HG03103 (cell line): ENCODE results near the gene FOLR1.

Experiments
- ATAC-seq: cut with Tn5 transposase; IDR thresholded peaks from one replicate; pipeline ENCODE4 v1.9.1; 2021; ENCODE audit warnings: low read depth; ENCODE audit not compliant: unreplicated experiment

Gene FOLR1

DNA sequence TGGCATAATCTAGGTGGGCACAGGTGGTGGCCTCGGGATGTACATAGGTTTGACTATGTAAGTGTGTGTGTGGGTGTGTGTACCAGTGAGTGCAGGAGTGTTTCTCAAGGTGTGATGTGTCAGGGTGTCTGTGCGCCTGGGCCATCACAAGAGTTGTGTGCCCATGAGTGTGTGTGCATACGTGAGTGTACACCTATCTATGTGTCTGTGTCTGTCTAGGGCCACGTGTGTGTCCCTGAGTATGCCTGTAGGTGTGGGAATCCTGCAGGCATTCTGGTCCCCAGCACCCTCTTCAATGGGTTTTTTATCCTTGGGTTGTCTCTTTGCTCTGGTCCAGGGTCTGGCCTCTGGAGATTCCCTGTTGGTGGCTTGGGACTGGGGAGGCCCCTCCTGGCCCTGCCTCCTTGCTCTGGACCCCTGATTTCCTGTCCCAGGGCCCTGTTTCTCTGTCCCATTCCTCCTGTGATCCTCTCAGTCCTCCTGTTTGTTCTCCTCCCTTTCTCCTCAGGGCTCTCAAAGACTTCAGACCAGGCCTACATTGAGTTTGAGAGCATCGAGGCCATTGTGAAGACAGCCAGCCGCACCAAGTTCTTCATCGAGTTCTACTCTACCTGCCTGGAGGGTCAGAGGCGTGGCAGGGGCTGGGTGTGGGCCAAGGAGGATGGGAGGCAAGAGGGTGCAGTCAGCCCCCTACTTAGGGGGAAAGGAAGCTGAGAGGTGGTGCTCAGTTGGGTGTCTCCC, 42.0 kb downstream of the FOLR1 start:
- ATAC-seq = no peak

DNA sequence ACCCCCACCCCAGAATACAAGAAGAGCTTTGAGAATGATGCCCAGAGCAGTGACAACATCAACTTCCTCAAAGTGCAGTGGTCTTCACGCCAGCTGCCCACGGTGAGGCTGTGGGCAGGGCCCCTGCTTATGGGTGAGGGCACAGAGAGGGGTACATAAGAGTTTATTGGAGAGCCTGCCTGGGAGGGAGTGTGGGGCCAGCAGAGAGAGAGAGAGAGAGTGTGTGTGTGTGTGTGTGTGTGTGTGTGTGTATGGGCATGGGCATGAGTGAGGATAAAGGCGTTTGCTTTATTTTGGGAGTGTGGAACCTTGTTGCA, 42.5 kb downstream of the FOLR1 start:
- no peak for ATAC-seq

DNA sequence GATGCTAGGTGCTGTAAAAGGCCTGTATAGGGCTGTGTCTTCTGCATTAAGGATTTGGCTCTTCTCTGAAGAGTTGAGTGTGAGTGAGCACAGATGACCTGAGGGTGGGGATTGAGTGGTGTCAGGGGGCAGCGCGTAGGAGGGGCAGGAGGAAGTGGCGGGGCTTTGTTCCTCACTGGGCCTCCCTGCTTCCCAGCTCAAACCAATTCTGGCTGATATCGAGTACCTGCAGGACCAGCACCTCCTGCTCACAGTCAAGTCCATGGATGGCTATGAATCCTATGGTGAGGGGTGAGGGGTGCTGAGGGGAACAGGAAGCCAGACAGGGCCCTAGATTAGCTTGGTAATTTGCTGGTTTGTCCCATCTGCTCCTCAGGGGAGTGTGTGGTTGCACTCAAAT, 43.0 kb downstream of the FOLR1 start:
- ATAC-seq = no peak

DNA sequence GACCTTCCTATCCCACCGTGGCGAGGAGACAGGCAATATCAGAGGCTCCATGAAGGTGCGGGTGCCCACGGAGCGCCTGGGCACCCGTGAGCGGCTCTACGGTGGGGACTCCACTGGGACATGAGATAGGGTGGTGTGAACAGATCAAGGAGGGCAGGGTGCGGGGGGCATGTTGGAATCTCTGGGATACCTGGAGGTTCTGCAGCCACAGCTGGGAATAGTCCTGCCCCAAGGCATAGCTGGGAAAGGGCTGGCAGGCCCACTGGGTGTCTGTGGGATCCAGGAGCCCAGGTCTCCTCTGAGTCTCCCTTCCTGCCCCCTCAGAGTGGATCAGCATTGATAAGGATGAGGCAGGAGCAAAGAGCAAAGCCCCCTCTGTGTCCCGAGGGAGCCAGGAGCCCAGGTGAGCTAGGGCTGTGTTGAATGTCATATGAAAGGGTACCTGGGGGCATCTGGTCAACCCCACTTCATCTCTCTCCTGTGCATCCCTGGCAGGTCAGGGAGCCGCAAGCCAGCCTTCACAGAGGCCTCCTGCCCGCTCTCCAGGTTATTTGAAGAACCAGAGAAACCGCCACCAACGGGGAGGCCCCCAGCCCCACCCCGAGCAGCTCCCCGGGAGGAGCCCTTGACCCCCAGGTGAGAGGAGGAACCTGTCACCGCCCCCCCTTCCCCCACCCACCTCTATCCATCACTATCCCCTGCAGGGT, 43.6 kb downstream of the FOLR1 start:
- no peak for ATAC-seq

DNA sequence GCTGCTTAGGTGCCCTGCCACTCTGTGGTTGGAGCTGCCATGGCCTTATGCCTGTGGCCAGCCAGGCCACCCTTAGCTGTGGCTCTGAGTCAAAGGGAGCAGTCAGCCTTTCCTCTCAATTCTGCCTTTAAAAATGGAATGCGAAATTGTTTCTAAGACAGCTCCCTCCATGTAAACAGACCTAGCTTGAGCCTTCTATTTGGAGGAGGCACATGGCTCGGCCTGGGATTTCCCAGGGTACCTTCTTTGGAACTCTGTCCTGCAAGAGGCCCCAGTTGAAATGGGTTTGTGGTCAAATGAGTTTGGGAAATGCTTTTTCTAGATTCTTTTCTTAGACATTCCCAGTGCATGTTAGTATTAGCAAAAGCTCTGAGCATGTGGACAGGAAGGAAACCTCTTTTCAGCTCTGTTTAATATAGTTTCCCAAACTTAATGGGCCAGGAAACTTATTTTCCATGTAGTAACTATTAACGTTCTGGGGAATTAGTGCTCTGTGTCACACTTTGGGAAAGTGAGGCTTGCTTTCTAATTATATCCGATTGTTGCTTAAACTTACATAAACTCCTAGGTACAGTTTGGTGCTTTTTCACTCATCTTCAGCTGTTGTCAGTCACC, 44.2 kb downstream of the FOLR1 start:
- no peak for ATAC-seq

DNA sequence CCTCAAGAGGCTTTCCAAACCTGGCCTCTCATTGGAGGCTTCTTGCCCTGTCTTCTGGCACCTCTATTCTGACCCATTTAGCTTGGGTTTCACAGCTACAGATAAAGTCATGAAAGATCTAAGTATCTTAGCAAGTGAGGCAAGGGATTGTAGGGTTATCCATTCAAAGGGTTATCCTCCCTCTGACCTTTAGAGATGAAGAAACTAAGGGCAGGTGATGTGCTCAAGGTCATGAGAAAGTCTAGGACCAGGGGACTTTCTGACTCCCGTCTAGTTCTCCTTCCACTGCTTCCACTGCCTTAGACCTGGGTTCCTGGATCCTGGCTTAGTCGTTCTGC, 44.8 kb downstream of the FOLR1 start:
- ATAC-seq = no peak

DNA sequence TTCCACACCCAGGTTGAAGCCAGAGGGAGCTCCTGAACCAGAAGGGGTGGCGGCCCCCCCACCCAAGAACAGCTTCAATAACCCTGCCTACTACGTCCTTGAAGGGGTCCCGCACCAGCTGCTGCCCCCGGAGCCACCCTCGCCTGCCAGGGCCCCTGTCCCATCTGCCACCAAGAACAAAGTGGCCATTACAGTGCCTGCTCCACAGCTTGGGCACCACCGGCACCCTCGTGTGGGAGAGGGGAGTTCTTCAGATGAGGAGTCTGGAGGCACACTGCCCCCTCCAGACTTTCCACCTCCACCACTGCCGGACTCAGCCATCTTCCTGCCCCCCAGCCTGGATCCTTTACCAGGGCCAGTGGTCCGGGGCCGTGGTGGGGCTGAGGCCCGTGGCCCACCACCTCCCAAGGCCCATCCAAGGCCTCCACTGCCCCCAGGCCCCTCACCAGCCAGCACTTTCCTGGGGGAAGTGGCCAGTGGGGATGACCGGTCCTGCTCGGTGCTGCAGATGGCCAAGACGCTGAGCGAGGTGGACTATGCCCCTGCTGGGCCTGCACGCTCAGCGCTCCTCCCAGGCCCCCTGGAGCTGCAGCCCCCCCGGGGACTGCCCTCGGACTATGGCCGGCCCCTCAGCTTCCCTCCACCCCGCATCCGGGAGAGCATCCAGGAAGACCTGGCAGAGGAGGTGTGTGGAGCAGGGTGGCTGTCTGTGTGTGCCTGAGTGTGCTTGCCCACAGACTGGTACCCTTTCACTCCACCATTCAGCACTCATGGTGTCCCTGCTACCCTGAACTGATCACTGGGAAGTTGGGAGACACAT, 45.4 kb downstream of the FOLR1 start:
- ATAC-seq = no peak

DNA sequence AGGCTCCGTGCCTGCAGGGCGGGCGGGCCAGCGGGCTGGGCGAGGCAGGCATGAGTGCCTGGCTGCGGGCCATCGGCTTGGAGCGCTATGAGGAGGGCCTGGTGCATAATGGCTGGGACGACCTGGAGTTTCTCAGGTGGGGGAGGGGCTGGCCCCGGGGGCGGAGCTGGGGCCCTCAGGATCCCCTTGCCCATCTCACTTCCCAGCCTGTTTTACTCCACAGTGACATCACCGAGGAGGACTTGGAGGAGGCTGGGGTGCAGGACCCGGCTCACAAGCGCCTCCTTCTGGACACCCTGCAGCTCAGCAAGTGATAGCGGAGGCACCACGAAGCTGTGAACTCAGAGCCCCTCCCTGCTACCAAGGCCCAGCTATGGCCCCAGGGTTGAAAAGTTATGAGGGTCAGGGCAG, 46.1 kb downstream of the FOLR1 start:
- ATAC-seq = no peak

DNA sequence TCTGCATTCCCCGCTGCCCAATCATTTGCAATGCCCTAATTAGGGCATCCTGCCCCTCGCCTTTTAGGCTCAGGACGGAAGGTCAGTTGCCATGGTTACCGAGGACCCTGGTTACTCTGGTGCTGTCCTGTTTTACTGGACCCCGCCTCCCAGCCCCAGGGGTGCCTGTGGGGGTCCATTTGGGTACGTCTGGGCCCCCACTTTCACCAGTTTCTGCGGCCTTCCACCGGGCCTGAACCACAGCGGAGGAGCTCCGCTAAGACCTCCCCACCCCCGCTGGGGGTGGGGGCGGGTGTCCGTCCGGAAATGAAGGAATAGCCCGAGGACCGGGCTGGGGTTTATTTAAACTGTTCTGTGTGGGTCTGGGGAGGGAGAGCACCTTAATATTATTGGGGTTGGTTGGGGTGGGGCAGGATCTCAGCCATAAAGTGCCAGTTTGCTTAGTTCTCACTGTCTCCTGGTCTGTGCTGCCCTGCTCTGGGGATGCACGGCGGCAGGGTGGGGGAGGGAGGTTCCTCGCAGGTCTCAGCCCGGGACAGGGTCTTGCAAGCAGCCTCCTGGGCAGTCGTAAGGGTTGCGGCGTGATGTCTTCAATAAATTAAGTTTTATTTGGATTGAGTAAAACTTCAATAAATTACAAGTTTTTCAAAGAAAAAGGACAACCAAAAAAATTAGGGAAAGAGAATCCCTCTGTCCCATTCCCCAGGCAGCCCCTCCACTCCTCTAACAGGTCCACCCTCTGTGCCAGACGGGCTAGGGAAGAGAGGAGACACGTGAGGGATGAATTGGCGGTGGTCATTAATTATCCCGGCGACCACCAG, 46.8 kb downstream of the FOLR1 start:
- ATAC-seq = no peak

DNA sequence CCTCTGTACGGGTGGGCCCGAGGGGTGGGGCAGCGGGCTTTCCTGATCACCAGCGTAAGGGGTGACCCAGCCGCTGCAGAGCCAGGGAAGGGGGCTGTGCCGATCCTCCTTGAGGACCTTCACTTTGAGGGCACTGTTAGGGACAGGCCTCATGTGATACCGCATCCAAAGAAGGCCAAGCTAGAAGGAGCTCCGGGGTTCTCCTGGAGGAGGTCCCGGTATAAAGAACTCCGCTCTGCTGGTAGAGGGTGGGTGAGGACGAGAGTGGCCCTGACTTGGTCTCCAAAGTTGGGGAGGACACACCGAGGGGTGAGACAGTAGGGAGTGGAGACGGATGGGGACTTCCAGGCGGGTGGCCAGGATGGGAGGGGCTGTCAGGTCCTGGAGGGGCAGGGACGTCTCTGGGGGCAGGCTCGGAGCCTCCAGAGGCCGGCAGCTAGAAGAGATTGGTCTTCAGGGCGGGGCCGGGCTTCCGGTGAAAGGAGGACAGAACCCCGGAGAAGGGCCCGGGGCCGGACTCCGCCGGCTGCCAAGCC, 47.4 kb downstream of the FOLR1 start:
- ATAC-seq = no peak

DNA sequence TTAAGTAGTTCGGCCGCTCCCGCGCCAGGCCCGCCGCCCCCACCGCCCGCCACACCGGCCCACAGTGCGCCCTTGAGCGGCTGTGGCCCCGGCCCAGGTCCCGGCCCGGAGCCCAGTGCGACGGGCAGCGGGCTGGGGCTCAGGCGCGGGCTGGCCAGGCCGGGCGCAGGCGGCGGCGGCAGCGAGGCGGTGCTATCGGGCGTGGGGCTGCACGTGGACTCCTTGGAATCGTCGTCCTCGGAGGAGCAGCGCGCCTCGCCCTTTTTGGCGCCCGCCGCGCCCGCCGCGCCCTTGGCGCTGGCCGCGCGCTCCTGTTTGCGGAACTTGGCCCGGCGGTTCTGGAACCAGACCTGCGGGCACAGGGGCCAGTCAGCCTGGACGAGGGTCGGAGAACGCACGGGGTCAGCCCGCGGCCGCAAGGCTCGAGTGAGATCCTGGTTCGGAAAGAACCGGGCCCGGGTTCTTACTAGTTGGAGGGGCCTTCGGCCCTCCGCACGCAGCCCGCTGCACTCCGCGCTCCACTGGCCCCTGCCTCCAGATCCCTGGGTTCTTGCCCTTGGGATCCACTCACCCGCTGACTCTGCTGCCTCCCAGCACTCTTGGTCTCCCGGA, 48.0 kb downstream of the FOLR1 start:
- ATAC-seq = no peak

DNA sequence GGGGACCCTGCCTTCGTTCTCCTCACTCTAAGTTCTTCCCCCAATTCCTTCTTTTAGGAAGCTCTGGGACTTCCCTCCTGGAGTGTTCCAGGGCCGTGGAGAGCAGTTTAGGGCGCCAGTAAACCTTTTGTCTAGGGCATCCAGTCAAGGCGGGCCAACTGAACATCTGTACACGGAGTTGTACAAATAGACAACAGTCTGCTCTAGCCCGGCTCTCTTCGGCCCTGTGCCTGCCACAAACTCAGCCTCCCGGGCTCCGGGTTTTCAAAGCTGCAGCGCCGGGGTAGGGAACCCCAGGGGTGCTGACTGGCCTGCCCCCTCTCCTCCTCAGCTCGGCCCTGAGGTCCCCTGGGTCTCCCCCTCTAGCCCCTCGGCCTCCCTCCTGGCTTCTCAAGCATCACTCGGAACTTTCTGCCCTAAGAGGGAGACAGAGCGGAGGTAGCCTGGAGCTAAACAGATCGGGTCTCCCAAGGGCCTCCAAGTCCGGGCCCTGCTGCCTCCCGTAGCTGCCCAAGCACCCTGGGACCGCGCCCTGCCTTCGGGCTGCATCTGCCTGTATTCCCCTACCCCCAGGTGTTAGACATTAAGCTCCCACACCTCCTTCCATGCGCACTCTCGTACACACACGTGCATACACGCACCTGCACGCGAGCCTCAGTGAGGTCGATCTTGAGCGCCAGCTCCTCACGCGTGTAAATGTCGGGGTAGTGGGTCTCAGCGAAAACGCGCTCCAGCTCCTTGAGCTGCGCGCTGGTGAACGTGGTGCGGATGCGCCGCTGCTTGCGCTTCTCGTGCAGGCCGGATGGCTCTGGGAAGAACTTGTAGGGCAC, 48.7 kb downstream of the FOLR1 start:
- no peak for ATAC-seq

DNA sequence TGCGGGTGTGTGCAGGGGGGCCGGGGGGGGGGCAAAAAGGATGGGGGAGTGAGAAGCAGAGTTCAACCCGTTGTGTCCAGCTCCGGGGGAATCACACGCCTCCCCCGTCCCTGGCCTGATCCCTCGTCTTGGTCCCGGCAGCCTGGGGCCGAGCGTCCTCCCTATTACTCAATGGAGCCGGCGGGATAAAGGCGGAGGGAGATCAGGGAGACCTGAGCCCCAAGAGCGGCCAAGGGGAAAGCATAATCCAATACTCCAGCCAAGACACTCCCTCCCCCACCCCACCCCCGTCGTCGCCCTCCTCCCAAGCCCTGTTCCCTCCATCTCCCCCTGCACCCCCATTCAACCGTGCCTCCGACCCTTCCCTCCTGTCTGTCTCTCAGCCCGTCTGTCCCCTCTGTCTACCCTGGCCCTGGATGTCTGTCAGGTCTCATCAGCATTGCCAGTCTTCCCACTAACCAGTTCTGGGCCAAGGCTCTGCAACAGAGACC, 49.4 kb downstream of the FOLR1 start:
- ATAC-seq = no peak

DNA sequence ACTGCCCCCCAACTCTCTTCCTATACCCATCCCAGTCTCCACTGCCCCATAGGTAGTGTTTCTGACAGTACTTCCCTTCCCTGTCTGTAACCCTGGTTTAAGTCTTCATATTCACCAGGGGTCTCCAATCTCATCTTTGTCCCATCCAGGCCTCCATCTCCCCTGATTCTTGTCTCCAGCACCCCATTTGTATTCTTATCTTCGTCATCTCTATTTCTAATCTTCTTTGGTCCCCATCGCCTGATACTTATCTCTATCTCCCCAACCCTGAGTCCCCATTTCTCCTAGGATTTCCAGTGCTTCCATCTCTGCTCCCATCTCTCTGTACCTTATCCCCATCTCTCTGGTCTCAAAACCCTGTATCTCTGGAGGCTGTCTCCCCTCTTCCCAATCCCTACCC, 50.2 kb downstream of the FOLR1 start:
- ATAC-seq = no peak

DNA sequence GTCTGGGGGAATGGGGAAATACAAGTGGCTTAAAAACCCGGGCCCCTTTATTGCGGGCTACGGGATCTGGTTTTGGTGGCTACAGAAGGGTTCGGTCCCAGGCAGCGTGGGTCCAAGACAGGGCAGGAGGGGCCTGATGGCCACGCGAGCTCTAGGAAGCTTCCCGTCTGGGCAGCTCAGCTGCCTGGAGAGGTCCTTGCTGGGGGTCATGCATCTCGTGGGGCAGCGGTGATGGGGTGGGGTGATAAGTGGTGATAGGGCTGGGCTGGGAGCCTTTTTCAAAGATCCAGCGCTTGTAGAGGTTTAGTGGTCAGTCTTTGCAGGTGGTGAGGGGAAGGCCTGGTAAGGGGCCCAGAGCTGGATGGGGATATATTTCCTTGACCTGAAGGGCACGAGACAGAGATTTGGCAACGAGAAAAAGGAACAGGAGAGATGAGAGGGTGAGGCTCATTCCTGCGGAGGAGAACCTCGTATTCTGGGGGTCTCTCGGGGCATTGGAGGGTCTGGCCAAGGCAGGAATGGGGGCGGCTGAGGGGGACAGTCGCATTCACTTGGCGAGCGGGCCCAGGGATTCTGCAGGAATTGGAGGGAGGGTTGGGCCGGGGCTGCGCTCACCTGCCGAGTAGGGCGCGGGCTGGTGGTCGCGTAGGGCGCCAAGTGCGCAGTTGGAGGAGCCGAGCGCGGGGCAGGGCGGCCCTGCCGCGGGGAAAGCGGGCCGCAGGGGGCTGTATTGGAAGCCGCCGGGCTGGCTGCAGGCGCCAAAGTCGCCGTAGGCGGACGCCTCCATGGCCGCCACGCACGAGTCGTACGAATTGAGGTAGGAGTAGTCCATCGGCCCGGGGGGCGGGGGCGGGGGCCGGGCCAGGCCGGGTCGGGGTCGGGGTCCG, 51.5 kb downstream of the FOLR1 start:
- ATAC-seq = no peak

DNA sequence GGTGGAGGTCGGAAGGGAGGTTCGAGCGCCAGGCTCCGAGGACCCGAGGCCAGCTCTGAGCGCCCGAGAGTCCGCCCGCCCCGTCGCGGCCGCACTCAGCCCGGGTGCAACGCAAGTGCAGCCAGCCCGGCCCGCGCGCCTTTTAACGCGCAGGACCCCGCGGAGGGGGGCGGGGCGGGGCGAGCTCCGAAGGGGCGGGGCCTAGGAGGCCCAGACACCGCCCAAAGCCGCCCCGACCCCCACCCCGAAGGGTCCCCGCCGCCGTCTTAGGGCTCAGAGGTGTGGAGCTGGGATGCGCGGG, 52.1 kb downstream of the FOLR1 start, which contains the start of gene PHOX2A:
Gene PHOX2A, minus strand, starts transcription at position 117 of the 301 bp plus-strand sequence. CDS start 172 bp downstream, outside the sequence.
- ATAC-seq = no peak

DNA sequence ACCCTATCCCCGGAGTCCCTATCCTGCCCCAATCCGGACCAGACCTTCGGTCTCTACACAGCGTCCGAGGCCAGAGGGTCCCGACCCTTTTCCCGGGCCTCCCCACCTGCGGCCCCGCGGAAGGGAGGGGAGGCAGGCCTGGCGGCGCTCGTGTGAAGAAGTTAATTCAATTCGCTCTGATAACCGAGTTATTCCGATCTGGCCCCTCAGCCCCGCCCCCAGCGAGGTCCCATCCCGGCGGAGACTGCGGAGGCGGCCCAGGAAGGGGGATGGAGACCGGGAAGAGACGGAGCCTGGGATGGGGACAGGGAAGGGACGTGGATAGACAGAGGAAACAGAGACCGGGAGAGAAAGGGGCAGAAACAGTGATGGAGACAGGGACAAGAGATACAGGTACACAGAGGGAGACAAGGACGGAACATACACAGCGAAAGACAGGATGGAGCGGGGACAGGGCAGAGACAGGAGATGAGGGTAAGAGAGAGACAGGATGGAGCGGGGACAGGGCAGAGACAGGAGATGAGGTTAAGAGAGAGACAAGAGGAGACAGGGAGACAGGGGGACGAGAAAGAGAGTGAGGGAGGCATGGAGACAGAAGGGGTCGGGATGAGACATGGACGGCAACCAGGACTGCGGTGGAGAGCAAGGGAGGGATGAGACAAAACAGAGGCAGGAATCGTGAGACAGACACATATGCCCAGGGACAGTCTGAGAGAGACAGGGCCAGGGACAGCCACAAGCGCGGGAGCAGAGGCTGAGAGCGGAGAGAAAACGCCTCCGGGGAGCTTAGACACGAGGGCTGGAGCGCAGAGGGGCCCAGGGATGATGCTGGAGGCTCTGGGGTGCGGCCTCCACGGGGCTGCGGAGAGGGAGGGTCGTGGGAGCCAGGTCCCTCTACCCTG, 52.7 kb downstream of the FOLR1 start:
- no peak for ATAC-seq
